GM21786 (cell line): ENCODE data around the gene GIPC1.
A peak's percentile ranks its signal among the peaks of the same experiment; 100 is the strongest.
"Not testable (repeated sequence)": the region's sequence is repeated elsewhere in the genome, so short reads cannot be mapped to it uniquely, and the experiment has no call there.

Experiments
- ATAC-seq: cut with Tn5 transposase; IDR thresholded peaks from one replicate; pipeline ENCODE4 v1.9.1; 2021; ENCODE audit not compliant: unreplicated experiment

The GIPC1 gene, protein sequence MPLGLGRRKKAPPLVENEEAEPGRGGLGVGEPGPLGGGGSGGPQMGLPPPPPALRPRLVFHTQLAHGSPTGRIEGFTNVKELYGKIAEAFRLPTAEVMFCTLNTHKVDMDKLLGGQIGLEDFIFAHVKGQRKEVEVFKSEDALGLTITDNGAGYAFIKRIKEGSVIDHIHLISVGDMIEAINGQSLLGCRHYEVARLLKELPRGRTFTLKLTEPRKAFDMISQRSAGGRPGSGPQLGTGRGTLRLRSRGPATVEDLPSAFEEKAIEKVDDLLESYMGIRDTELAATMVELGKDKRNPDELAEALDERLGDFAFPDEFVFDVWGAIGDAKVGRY

DNA sequence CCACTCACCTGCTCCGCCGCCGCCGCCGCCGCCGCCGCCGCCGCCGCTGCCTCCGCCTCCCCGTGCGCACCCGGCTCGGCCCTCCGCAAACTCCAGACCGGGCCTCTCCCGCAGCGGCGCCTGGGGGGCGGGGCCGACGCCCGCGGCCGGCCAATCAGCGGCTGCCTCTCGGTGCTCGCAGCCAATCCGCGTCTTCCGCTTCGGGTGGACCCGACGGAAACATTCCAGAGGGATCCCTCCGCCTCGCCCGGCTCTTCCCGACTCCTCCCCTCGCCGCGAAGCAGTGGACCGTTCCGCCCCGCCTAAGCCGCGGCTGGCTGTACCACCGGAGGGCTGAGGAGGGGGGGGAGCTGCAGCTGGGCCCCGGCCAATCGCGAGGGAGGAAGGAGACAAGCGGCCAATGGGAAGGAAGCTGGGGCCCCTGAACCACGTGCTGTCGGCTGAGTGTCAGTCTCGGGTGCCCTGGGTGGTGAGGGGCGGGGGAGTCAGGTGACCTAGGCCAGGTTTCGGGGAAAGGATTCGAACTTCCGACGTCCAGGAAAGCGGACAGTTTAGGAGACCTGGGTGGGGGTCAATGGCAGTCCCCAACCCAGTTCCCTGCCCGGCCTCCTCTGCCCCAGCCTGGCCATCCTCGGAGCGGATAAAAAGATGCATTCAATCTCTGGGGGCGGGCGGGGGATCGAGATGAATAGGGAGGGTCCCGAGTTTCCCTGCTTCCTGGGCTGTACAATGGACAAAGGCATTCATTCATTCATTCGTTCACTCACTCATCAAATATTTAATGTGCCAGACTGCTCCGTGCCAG lies at the start of gene GIPC1:
Gene GIPC1 (minus strand): TSS at position 99 of the 805 bp plus-strand sequence. CDS start 13,151 bp downstream, outside the sequence.
- no peak for ATAC-seq

- no peak for ATAC-seq
These were observed 49.8 kb upstream of the GIPC1 start for GRCh38 chr19:14545716-14546082.

- no peak for ATAC-seq
These were observed 49.2 kb upstream of the GIPC1 start for GRCh38 chr19:14544977-14545715.

DNA sequence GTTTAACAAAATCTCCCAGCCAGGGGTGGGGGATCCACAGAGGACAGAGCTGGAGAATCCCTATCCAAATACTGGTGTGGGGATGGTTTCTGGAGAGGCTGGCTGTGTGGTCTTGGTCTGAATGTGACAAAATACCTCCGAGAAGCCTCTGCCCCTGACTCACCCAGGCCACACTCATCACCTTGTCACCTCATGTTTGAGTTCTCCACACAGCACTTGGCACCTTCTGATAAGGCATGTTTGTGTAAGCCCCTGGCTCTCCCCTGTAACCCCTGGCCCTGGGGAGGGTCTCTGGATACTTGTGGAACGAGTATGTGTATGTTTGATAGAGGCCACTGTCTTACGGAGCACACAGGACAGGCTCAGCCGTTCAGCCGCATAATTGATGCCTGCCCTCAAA lies 48.1 kb upstream of the GIPC1 start:
- ATAC-seq = no peak

GRCh38 chr19:14542711-14543328 lies 46.9 kb upstream of the GIPC1 start:
- ATAC-seq = no peak

GRCh38 chr19:14541979-14542378 lies 46.1 kb upstream of the GIPC1 start:
- not testable (repeated sequence) for ATAC-seq

GRCh38 chr19:14540741-14541525 lies 45.0 kb upstream of the GIPC1 start:
- ATAC-seq = no peak

- no peak for ATAC-seq
These were observed 41.2 kb upstream of the GIPC1 start for GRCh38 chr19:14536926-14537692.

GRCh38 chr19:14533450-14533849 lies 37.5 kb upstream of the GIPC1 start:
- ATAC-seq = no peak

DNA sequence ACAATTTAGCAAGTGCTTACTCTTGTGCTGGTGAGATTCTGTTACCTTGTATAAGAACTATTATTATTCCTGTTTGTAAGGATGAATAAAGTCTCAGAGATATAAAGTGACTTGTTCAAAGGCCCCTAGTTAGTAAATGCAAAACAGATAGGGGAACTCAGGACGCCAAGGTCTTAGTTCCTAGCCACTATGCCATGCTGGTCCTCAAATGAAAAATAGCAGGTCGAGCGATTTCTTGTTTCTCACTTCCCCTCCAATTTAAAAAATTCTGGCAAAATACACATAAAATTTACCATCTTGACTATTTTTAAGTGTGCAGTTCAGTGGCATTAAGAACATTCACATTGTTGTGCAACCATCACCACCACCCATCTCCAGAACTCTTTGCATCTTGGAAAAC lies 34.6 kb upstream of the GIPC1 start:
- ATAC-seq = no peak

DNA sequence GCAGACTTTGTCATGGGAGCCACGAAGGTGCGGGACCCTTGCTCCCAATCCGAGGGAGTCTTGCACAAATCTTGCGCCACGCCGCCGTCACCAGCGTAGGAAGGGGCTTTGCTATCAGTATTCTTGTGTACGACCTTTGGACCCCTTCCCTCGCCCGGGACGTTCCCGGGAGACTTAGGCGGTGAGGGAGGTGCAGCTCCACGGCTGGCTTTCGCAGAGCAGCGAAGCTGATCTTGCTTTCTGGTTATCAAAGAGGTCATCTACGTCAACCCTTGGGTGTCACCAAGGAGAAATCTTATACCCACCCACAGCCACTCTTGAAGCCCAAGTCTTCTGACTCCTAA lies 34.0 kb upstream of the GIPC1 start:
- peak; percentile 1 for ATAC-seq

- ATAC-seq = peak; percentile 95
These were observed 33.5 kb upstream of the GIPC1 start, which contains the start of gene TECR for GRCh38 chr19:14529254-14530004. Gene TECR, plus strand, starts transcription at chr19:14529594. Its CDS starts 103 bp downstream, at chr19:14529697.

GRCh38 chr19:14528419-14529253 lies 32.7 kb upstream of the GIPC1 start:
- no peak for ATAC-seq

GRCh38 chr19:14526423-14526822 lies 30.5 kb upstream of the GIPC1 start:
- ATAC-seq = no peak

DNA sequence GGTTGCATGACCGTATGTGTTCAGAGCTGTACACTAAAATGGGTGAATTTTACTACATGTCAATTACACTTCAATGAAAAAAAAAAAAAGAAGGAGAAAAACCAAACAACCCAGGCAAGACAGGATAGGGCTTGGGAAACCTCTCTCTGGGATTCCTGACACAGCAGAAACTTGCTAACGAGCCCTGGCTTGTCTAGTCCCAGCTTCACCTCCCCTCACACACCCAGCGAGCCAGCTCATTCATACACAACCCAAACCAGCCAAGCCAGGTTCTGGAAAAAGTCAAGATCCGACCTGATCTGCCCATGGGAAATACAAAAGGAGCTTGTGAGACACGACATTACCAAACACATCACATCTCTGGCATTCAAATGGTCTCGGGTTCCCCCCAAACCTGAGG lies 29.8 kb upstream of the GIPC1 start:
- no peak for ATAC-seq

DNA sequence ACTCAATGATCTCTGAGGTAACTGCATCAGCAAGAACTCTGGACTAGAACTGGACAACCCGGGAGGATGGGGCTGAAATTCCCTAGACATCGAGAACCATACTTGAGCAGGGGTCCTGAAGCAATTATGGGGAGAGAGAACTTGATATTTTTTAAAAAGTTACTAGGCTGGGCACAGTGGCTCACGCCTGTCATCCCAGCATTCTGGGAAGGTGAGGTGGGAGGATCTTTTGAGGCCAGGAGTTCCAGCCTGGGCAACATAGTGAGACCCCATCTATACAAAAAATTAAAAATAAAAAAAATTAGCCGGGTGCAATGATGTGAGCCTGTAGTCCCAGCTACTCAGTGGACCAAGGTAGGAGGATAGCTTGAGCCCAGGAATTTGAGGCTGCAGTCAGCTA lies 24.6 kb upstream of the GIPC1 start:
- ATAC-seq = no peak

DNA sequence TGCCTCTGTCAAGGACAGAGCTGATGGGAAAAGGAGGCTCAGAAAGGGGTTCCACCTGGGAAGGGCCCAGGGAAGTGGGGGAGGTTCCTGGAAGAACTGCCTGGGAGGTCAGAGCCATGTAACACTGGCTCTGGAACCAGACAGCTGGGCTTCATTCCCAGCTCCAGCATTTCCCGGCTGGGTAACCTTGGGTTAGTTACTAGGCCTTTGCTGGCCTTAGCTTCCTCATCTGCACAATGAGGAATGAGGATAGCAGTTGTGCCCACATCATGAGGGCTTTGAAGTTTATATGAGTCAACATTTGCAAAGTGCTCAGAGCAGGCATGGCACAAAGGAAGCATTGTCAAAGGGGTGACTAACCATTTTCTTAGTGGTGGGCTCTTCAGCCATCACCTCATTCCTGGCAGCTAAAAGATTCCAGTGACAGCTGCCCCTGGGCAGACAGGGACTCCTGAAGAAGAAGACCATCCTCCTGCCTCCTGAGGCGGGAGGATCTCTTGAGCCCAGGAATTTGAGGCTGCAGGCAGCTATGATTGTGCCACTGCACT lies 24.0 kb upstream of the GIPC1 start:
- no peak for ATAC-seq
